ENCODE measurements around the gene ITIH4.

DNA sequence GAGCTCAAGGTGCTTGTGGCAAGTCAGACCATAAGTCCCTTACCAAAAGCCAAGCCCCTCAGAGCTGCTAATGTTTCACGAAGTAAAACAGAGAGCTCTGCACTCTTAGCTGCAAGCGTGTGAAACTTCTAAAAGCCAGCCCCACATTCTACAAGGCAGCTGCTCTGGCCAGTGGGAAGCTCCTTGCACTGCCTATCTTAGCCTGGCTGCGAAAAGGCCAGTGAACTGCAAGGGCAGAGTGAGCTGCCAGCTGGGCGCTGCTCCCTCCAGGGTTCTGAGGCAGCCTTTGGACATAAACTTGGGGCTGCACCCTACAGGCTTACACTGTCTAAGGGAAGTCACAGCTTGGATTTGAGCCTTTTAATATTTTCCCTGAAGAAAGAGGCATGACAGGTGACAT lies 6.5 kb upstream of the ITIH4 start:
- TF ChIP-seq, protein P1, sequence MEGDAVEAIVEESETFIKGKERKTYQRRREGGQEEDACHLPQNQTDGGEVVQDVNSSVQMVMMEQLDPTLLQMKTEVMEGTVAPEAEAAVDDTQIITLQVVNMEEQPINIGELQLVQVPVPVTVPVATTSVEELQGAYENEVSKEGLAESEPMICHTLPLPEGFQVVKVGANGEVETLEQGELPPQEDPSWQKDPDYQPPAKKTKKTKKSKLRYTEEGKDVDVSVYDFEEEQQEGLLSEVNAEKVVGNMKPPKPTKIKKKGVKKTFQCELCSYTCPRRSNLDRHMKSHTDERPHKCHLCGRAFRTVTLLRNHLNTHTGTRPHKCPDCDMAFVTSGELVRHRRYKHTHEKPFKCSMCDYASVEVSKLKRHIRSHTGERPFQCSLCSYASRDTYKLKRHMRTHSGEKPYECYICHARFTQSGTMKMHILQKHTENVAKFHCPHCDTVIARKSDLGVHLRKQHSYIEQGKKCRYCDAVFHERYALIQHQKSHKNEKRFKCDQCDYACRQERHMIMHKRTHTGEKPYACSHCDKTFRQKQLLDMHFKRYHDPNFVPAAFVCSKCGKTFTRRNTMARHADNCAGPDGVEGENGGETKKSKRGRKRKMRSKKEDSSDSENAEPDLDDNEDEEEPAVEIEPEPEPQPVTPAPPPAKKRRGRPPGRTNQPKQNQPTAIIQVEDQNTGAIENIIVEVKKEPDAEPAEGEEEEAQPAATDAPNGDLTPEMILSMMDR (IDR thresholded peaks at IDR 0.05), result no peak
- TF ChIP-seq POLR2A (IDR thresholded peaks at IDR 0.05) (no peak), POLR2AphosphoS5 (IDR thresholded peaks at IDR 0.05) (no peak)

All from breast epithelium (tissue), 3 donors.